ENCODE measurements around the gene EPM2A. TPM values are rescaled to one million over a fixed set of nuclear protein-coding genes. Genes with fewer than 3 reads are reported as not detected.

The EPM2A gene
- total RNA-seq, 1 donor from 2014 or later: 9.6 TPM

- H3K4me1 Mint-ChIP-seq: peaks cover 11% of the 10 kb centered on the region
- H3K27ac Mint-ChIP-seq: no peak overlapping the region
Observed at GRCh38 chr6:145670311-145670710, 65.0 kb downstream of the EPM2A start.

GRCh38 chr6:145669627-145670034 is 65.7 kb downstream of the EPM2A start:
- Histone ChIP-seq H2AFZ (replicated peaks) (no peak overlapping the region), H3K27ac (no peak overlapping the region), H3K36me3 (no peaks in the 10 kb centered on the region), H3K79me2 (ENCODE audit: low read depth) (no peaks in the 10 kb centered on the region), H3K4me1 (no peaks in the 10 kb centered on the region), H3F3A (ENCODE audit: low read depth) (no peaks in the 10 kb centered on the region), H3K9me3 (ENCODE audit: low read depth) (no peaks in the 10 kb centered on the region), H4K20me1 (ENCODE audit: low read depth) (no peaks in the 10 kb centered on the region), H3K27me3 (no peaks in the 10 kb centered on the region), H3K4me2 (no peak overlapping the region), H3K9ac (no peak overlapping the region), H3K4me3 (no peak overlapping the region)
- Mint-ChIP-seq H3K27me3 (ENCODE audit: insufficient read depth, low read depth) (no peaks in the 10 kb centered on the region), H3K27ac (peak overlapping the region; percentile 21), H3K9me3 (no peaks in the 10 kb centered on the region), H3K36me3 (no peaks in the 10 kb centered on the region), H3K4me3 (no peak overlapping the region), H3K4me1 (peaks cover 11% of the 10 kb centered on the region)
- TF ChIP-seq CTCF (IDR thresholded peaks at IDR 0.05) (no peak), EZH2 (IDR thresholded peaks at IDR 0.05) (no peak), EZH2phosphoT487 (IDR thresholded peaks at IDR 0.05) (no peak)
- no peak for DNase-seq (ENCODE audit: low spot score)

More at GRCh38 chr6:145670311-145670710, 65.0 kb downstream of the EPM2A start:
- Mint-ChIP-seq H3K4me3 (no peak overlapping the region), H3K27me3 (ENCODE audit: insufficient read depth, low read depth) (no peaks in the 10 kb centered on the region), H3K9me3 (no peaks in the 10 kb centered on the region), H3K36me3 (no peaks in the 10 kb centered on the region)
- Histone ChIP-seq H3K9ac (no peak overlapping the region), H3K4me2 (no peak overlapping the region), H3K27me3 (no peaks in the 10 kb centered on the region), H3K27ac (no peak overlapping the region), H3K4me3 (no peak overlapping the region), H2AFZ (replicated peaks) (no peak overlapping the region), H3K9me3 (ENCODE audit: low read depth) (no peaks in the 10 kb centered on the region), H3K36me3 (no peaks in the 10 kb centered on the region), H3K79me2 (ENCODE audit: low read depth) (no peaks in the 10 kb centered on the region), H3K4me1 (no peaks in the 10 kb centered on the region), H3F3A (ENCODE audit: low read depth) (no peaks in the 10 kb centered on the region), H4K20me1 (ENCODE audit: low read depth) (no peaks in the 10 kb centered on the region)
- TF ChIP-seq EZH2 (IDR thresholded peaks at IDR 0.05): no peak
- no peak for TF ChIP-seq EZH2phosphoT487 (IDR thresholded peaks at IDR 0.05)
- TF ChIP-seq CTCF (IDR thresholded peaks at IDR 0.05): no peak
- no peak for DNase-seq (ENCODE audit: low spot score)

- Mint-ChIP-seq H3K9me3 (no peaks in the 10 kb centered on the region), H3K27ac (peak overlapping the region; percentile 3), H3K27me3 (ENCODE audit: insufficient read depth, low read depth) (no peaks in the 10 kb centered on the region), H3K36me3 (no peaks in the 10 kb centered on the region), H3K4me1 (peaks cover 11% of the 10 kb centered on the region), H3K4me3 (no peak overlapping the region)
- H3K27me3 ChIP-seq: no peaks in the 10 kb centered on the region
- no peaks in the 10 kb centered on the region for H3K9me3 ChIP-seq (ENCODE audit: low read depth)
- H2AFZ ChIP-seq (replicated peaks): no peak overlapping the region
- H3K4me3 ChIP-seq: no peak overlapping the region
- no peaks in the 10 kb centered on the region for H3F3A ChIP-seq (ENCODE audit: low read depth)
- H4K20me1 ChIP-seq (ENCODE audit: low read depth): no peaks in the 10 kb centered on the region
- no peaks in the 10 kb centered on the region for H3K4me1 ChIP-seq
- H3K9ac ChIP-seq: no peak overlapping the region
- no peak overlapping the region for H3K27ac ChIP-seq
- H3K79me2 ChIP-seq (ENCODE audit: low read depth): no peaks in the 10 kb centered on the region
- DNase-seq (ENCODE audit: low spot score): no peak
- no peaks in the 10 kb centered on the region for H3K36me3 ChIP-seq
- no peak for TF ChIP-seq EZH2 (IDR thresholded peaks at IDR 0.05)
- no peak for TF ChIP-seq CTCF (IDR thresholded peaks at IDR 0.05)
- no peak for TF ChIP-seq EZH2phosphoT487 (IDR thresholded peaks at IDR 0.05)
- H3K4me2 ChIP-seq: no peak overlapping the region
Observed at GRCh38 chr6:145668844-145669243, 66.5 kb downstream of the EPM2A start.
